Lung (tissue), 12 donors: ENCODE measurements around the gene AGPAT3. TPM values are rescaled to one million over a fixed set of nuclear protein-coding genes. Genes with fewer than 3 reads are reported as not detected.

Experiments used
- ATAC-seq: fragments of 200-7000 bp; cut with Tn5 transposase; one replicate; pipeline ENCODE4 v1.9.1; 2020; ENCODE audit warnings: moderate number of reproducible peaks; ENCODE audit not compliant: insufficient read depth, low FRiP score
- DNase-seq, 3 donors: peaks; one replicate each; pipeline ENCODE4 v3.0.0-alpha.2; 2013 to 2017
- H3K27ac ChIP-seq, 2 donors: one replicate each; pipeline ENCODE4 v1.5.1; 2013; ENCODE audit warnings: mild to moderate bottlenecking in 2 of 2, moderate library complexity in 2 of 2, control low read depth in 1 of 2, inconsistent platforms in 1 of 2, low read depth in 1 of 2, low read length in 1 of 2
- H3K27me3 ChIP-seq, 3 donors: one replicate each; pipeline ENCODE4 v1.5.1; 2013; ENCODE audit warnings: low read length in 2 of 3; ENCODE audit not compliant: control insufficient read depth in 3 of 3, insufficient read depth in 3 of 3
- H3K36me3 ChIP-seq, 4 donors: one replicate each; pipeline ENCODE4 v1.5.1; 2013; ENCODE audit warnings: low read length in 4 of 4, mild to moderate bottlenecking in 1 of 4, moderate library complexity in 1 of 4; ENCODE audit not compliant: control insufficient read depth in 4 of 4, insufficient read depth in 4 of 4
- H3K4me1 ChIP-seq, 5 donors: one replicate each; pipeline ENCODE4 v1.5.1; 2013; ENCODE audit warnings: low read length in 5 of 5, mild to moderate bottlenecking in 2 of 5, moderate library complexity in 1 of 5; ENCODE audit not compliant: control insufficient read depth in 5 of 5, insufficient read depth in 5 of 5
- H3K4me3 ChIP-seq: one replicate; pipeline ENCODE4 v1.5.1; 2013; ENCODE audit warnings: mild to moderate bottlenecking, control low read depth, moderate library complexity
- H3K9ac ChIP-seq, 2 donors: one replicate each; pipeline ENCODE4 v1.5.1; 2013; ENCODE audit warnings: low read length in 2 of 2, control low read depth in 1 of 2; ENCODE audit not compliant: insufficient read depth in 1 of 2
- H3K9me3 ChIP-seq, 4 donors: one replicate each; pipeline ENCODE4 v1.5.1; 2013; ENCODE audit warnings: low read length in 3 of 4, mild to moderate bottlenecking in 1 of 4, moderate library complexity in 1 of 4; ENCODE audit not compliant: control insufficient read depth in 4 of 4, insufficient read depth in 3 of 4
- CTCF ChIP-seq: IDR thresholded peaks from 2 replicates; pipeline ENCODE4 v1.5.1; 2012; ENCODE audit warnings: mild to moderate bottlenecking; ENCODE audit errors: control extremely low read depth, extremely low read depth
- WGBS, 2 donors: extraction: QIAGEN DNeasy Blood & Tissue Kit; methylation state at CpG; one replicate each; pipeline ENCODE4 v1.1.7; 2013; 5-methylcytosine and 5-hydroxymethylcytosine counted together
- polyA plus RNA-seq, 2 donors: library from polyadenylated mRNA; stranded (reverse); fragments of 200-250 nt; gene quantifications; one replicate each; pipeline ENCODE4 v1.2.1, GENCODE V29; 2013
- total RNA-seq, 2 donors: library from RNA; depleted of rRNA in 1 of 2; stranded (reverse); fragments of >200 nt in 1 of 2; gene quantifications; one replicate each; pipeline ENCODE4 v1.2.1, GENCODE V29; 2014 to 2021
- donor health status: control.
- donor health status: control.
- donor health status: Bipolar disorder and iron deficiency.
- donor health status: healthy.
- donor health status: DM: yes; HTN: yes; CAD: no.

The AGPAT3 gene
- total and polyA plus RNA-seq, 4 donors, result 29.4 to 120 (median 43.9) TPM

- DNase-seq (no peak), ATAC-seq (no peak)
- 93 to 96% methylated on average over 18 of the region's 18 CpGs for WGBS, 2 donors
- Histone ChIP-seq H3K4me3 (no peak overlapping the region), H3K27ac (no peak overlapping the region), H3K9me3 (peaks cover 0 to 2% (median 0%) of the 10 kb centered on the region in 4 donors), H3K4me1 (peaks cover 0 to 4% (median 0%) of the 10 kb centered on the region in 5 donors), H3K9ac (no peak overlapping the region), H3K27me3 (no peaks in the 10 kb centered on the region), H3K36me3 (peaks cover 8 to 49% (median 12%) of the 10 kb centered on the region in 4 donors)
- no peak for TF ChIP-seq CTCF
Observed at GRCh38 chr21:43966946-43967512, 102.0 kb downstream of the AGPAT3 start.

- no peak for DNase-seq
Observed at GRCh38 chr21:43967981-43968380, 103.0 kb downstream of the AGPAT3 start.

GRCh38 chr21:43968410-43969114, 103.5 kb downstream of the AGPAT3 start:
- WGBS, 2 donors, result 93 to 95% methylated on average over 18 to 19 of the region's 19 CpGs

More at GRCh38 chr21:43967981-43968380, 103.0 kb downstream of the AGPAT3 start:
- Histone ChIP-seq H3K27me3 (no peaks in the 10 kb centered on the region), H3K9ac (no peak overlapping the region), H3K27ac (no peak overlapping the region), H3K4me1 (peaks cover 0 to 7% (median 4%) of the 10 kb centered on the region in 5 donors), H3K36me3 (peaks cover 11 to 54% (median 17%) of the 10 kb centered on the region in 4 donors), H3K9me3 (peaks cover 0 to 2% (median 0%) of the 10 kb centered on the region in 4 donors), H3K4me3 (no peak overlapping the region)
- no peak for ATAC-seq
- no peak for TF ChIP-seq CTCF
- WGBS, 2 donors, result 82 to 92% methylated on average over 15 of the region's 15 CpGs

More at GRCh38 chr21:43968410-43969114, 103.5 kb downstream of the AGPAT3 start:
- TF ChIP-seq CTCF, result no peak
- H3K9me3 ChIP-seq, result peaks cover 0 to 2% (median 0%) of the 10 kb centered on the region in 4 donors
- ATAC-seq (no peak), DNase-seq (no peak)
- peaks cover 0 to 13% (median 9%) of the 10 kb centered on the region in 5 donors for H3K4me1 ChIP-seq
- H3K4me3 ChIP-seq, result no peak overlapping the region
- H3K9ac ChIP-seq, result no peak overlapping the region
- H3K27ac ChIP-seq, result no peak overlapping the region
- no peaks in the 10 kb centered on the region for H3K27me3 ChIP-seq
- H3K36me3 ChIP-seq, result peaks cover 11 to 58% (median 17%) of the 10 kb centered on the region in 4 donors
